ENCODE measurements around the gene IL1R2. TPM values are rescaled to one million over a fixed set of nuclear protein-coding genes. Genes with fewer than 3 reads are reported as not detected.
A peak's percentile ranks its signal among the peaks of the same experiment; 100 is the strongest.

IL1R2 gene
- total and polyA plus RNA-seq, 2 of the 13 experiments (the other 11 are each of a cell fraction or from before 2014, with no cell fraction given) = 3.6 to 7.3 TPM

DNA sequence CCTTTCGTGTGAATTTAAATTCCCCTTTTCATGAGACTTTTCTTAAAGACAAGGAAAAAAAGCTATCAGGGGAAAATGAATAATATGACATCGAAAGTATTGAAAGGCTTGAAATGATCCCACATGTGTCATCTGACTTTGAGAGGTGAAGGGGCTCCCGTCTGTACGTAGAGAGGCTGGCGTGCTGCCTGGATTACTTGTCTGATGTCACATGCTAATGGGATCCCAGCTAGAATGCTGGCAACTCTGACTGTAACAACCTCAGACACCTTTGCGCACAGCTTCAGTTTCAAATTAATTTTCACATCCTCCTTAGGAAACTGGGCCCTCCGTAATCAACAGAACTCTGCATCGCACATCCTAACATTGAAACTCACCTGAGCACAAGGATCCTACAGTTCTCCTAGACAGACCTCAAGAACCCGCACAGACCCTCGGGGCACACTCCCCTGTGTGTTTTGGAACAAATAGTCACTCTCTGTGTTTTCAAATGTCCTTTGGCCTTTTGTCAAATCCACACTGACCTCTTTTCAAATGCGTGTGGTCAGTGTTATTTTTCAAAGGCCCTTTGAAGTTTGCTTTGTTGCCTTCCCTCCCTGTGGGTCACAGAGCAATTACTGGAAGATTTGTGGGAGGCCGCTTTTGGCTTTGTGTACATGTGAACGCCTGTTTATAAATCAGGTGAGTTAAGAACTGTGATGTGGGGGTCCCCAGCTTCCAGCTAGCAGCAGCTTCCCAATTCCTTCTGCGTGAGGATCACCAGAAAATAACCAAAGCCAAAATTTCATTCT lies 65.9 kb downstream of the IL1R2 start (continued):
- TF ChIP-seq, protein P1, sequence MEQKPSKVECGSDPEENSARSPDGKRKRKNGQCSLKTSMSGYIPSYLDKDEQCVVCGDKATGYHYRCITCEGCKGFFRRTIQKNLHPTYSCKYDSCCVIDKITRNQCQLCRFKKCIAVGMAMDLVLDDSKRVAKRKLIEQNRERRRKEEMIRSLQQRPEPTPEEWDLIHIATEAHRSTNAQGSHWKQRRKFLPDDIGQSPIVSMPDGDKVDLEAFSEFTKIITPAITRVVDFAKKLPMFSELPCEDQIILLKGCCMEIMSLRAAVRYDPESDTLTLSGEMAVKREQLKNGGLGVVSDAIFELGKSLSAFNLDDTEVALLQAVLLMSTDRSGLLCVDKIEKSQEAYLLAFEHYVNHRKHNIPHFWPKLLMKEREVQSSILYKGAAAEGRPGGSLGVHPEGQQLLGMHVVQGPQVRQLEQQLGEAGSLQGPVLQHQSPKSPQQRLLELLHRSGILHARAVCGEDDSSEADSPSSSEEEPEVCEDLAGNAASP (CRISPR knock-in tag; IDR thresholded peaks at IDR 0.05; ENCODE audit: borderline replicate concordance) = peak; percentile 98
- TF ChIP-seq ARID2 (CRISPR knock-in tag; IDR thresholded peaks at IDR 0.05; ENCODE audit: borderline replicate concordance) (no peak), ZC3H4 (CRISPR knock-in tag; IDR thresholded peaks at IDR 0.05; ENCODE audit: borderline replicate concordance) (no peak), ATAD3A (CRISPR knock-in tag; IDR thresholded peaks at IDR 0.05) (no peak), ZNF839 (CRISPR knock-in tag; IDR thresholded peaks at IDR 0.05; ENCODE audit: borderline replicate concordance) (no peak), MBD4 (IDR thresholded peaks at IDR 0.05; ENCODE audit: borderline replicate concordance, low read length) (peak; percentile 93), MAF1 (CRISPR knock-in tag; IDR thresholded peaks at IDR 0.05; ENCODE audit: borderline replicate concordance) (no peak), ZNF12 (CRISPR knock-in tag; IDR thresholded peaks at IDR 0.05) (peak; percentile 69), JUND (CRISPR knock-in tag; IDR thresholded peaks at IDR 0.05) (0 out of 2 replicates have a peak, but pooled peaks have one; percentile 51)
- TF ChIP-seq, protein P2, sequence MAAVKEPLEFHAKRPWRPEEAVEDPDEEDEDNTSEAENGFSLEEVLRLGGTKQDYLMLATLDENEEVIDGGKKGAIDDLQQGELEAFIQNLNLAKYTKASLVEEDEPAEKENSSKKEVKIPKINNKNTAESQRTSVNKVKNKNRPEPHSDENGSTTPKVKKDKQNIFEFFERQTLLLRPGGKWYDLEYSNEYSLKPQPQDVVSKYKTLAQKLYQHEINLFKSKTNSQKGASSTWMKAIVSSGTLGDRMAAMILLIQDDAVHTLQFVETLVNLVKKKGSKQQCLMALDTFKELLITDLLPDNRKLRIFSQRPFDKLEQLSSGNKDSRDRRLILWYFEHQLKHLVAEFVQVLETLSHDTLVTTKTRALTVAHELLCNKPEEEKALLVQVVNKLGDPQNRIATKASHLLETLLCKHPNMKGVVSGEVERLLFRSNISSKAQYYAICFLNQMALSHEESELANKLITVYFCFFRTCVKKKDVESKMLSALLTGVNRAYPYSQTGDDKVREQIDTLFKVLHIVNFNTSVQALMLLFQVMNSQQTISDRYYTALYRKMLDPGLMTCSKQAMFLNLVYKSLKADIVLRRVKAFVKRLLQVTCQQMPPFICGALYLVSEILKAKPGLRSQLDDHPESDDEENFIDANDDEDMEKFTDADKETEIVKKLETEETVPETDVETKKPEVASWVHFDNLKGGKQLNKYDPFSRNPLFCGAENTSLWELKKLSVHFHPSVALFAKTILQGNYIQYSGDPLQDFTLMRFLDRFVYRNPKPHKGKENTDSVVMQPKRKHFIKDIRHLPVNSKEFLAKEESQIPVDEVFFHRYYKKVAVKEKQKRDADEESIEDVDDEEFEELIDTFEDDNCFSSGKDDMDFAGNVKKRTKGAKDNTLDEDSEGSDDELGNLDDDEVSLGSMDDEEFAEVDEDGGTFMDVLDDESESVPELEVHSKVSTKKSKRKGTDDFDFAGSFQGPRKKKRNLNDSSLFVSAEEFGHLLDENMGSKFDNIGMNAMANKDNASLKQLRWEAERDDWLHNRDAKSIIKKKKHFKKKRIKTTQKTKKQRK (IDR thresholded peaks at IDR 0.05; ENCODE audit: low read length) = no peak
- TF ChIP-seq, protein P3, sequence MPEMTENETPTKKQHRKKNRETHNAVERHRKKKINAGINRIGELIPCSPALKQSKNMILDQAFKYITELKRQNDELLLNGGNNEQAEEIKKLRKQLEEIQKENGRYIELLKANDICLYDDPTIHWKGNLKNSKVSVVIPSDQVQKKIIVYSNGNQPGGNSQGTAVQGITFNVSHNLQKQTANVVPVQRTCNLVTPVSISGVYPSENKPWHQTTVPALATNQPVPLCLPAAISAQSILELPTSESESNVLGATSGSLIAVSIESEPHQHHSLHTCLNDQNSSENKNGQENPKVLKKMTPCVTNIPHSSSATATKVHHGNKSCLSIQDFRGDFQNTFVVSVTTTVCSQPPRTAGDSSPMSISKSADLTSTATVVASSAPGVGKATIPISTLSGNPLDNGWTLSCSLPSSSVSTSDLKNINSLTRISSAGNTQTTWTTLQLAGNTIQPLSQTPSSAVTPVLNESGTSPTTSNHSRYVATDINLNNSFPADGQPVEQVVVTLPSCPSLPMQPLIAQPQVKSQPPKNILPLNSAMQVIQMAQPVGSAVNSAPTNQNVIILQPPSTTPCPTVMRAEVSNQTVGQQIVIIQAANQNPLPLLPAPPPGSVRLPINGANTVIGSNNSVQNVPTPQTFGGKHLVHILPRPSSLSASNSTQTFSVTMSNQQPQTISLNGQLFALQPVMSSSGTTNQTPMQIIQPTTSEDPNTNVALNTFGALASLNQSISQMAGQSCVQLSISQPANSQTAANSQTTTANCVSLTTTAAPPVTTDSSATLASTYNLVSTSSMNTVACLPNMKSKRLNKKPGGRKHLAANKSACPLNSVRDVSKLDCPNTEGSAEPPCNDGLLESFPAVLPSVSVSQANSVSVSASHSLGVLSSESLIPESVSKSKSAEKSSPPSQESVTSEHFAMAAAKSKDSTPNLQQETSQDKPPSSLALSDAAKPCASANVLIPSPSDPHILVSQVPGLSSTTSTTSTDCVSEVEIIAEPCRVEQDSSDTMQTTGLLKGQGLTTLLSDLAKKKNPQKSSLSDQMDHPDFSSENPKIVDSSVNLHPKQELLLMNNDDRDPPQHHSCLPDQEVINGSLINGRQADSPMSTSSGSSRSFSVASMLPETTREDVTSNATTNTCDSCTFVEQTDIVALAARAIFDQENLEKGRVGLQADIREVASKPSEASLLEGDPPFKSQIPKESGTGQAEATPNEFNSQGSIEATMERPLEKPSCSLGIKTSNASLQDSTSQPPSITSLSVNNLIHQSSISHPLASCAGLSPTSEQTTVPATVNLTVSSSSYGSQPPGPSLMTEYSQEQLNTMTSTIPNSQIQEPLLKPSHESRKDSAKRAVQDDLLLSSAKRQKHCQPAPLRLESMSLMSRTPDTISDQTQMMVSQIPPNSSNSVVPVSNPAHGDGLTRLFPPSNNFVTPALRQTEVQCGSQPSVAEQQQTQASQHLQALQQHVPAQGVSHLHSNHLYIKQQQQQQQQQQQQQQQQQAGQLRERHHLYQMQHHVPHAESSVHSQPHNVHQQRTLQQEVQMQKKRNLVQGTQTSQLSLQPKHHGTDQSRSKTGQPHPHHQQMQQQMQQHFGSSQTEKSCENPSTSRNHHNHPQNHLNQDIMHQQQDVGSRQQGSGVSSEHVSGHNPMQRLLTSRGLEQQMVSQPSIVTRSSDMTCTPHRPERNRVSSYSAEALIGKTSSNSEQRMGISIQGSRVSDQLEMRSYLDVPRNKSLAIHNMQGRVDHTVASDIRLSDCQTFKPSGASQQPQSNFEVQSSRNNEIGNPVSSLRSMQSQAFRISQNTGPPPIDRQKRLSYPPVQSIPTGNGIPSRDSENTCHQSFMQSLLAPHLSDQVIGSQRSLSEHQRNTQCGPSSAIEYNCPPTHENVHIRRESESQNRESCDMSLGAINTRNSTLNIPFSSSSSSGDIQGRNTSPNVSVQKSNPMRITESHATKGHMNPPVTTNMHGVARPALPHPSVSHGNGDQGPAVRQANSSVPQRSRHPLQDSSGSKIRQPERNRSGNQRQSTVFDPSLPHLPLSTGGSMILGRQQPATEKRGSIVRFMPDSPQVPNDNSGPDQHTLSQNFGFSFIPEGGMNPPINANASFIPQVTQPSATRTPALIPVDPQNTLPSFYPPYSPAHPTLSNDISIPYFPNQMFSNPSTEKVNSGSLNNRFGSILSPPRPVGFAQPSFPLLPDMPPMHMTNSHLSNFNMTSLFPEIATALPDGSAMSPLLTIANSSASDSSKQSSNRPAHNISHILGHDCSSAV (CRISPR knock-in tag; IDR thresholded peaks at IDR 0.05; ENCODE audit: borderline replicate concordance) = no peak
- TF ChIP-seq, protein P4, sequence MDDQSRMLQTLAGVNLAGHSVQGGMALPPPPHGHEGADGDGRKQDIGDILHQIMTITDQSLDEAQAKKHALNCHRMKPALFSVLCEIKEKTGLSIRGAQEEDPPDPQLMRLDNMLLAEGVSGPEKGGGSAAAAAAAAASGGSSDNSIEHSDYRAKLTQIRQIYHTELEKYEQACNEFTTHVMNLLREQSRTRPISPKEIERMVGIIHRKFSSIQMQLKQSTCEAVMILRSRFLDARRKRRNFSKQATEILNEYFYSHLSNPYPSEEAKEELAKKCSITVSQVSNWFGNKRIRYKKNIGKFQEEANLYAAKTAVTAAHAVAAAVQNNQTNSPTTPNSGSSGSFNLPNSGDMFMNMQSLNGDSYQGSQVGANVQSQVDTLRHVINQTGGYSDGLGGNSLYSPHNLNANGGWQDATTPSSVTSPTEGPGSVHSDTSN (CRISPR knock-in tag; IDR thresholded peaks at IDR 0.05; ENCODE audit: borderline replicate concordance) = no peak
- TF ChIP-seq, protein P5, sequence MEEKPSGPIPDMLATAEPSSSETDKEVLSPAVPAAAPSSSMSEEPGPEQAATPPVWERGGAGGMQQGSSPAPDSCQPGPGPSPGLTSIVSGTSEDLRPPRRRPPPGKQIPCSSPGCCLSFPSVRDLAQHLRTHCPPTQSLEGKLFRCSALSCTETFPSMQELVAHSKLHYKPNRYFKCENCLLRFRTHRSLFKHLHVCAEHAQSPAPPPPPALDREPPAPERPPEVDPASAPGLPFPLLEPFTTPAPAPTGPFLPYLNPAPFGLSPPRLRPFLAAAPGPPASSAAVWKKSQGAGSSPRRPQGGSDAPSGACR (CRISPR knock-in tag; IDR thresholded peaks at IDR 0.05) = no peak
